Mesendoderm (in vitro differentiated cells): ENCODE data around the gene WFIKKN1.
A peak's percentile ranks its signal among the peaks of the same experiment; 100 is the strongest.

Experiments
- DNase-seq: peaks from one replicate; pipeline ENCODE4 v3.0.0; 2013
- H2AK5ac ChIP-seq: 2 replicates; pipeline ENCODE4 v1.6.1; 2013; ENCODE audit warnings: low read length, inconsistent platforms
- H2BK120ac ChIP-seq: 2 replicates; pipeline ENCODE4 v1.6.1; 2013; ENCODE audit warnings: low read depth, mild to moderate bottlenecking, low read length, moderate library complexity, mixed read lengths
- H2BK15ac ChIP-seq: replicated peaks from 2 replicates; pipeline ENCODE4 v1.6.1; 2013; ENCODE audit warnings: low read depth, mild to moderate bottlenecking, moderate library complexity
- H2BK5ac ChIP-seq: 2 replicates; pipeline ENCODE4 v1.6.1; 2013; ENCODE audit warnings: low read length, inconsistent platforms
- H3K18ac ChIP-seq: 2 replicates; pipeline ENCODE4 v1.6.1; 2013; ENCODE audit warnings: mild to moderate bottlenecking, low read length, mixed read lengths
- H3K23ac ChIP-seq: one replicate; pipeline ENCODE4 v1.6.1; 2013; ENCODE audit warnings: low read length
- H3K27ac ChIP-seq: 2 replicates; pipeline ENCODE4 v1.5.1; 2013; ENCODE audit warnings: low read depth, mild to moderate bottlenecking, inconsistent platforms, low read length, moderate library complexity
- H3K27me3 ChIP-seq: 2 replicates; pipeline ENCODE4 v1.6.1; 2013; ENCODE audit warnings: low read length, control low read depth, mild to moderate bottlenecking, inconsistent platforms; ENCODE audit not compliant: insufficient read depth, poor library complexity
- H3K36me3 ChIP-seq: 2 replicates; pipeline ENCODE4 v1.6.1; 2013; ENCODE audit warnings: low read length, inconsistent platforms; ENCODE audit not compliant: control insufficient read depth, insufficient read depth
- H3K4ac ChIP-seq: one replicate; pipeline ENCODE4 v1.6.1; 2013; ENCODE audit warnings: low read depth, mild to moderate bottlenecking, low read length, moderate library complexity
- H3K4me1 ChIP-seq: 2 replicates; pipeline ENCODE4 v1.6.1; 2013; ENCODE audit warnings: low read depth, low read length, inconsistent platforms; ENCODE audit not compliant: control insufficient read depth
- H3K4me2 ChIP-seq: 2 replicates; pipeline ENCODE4 v1.6.1; 2013; ENCODE audit warnings: low read length
- H3K4me3 ChIP-seq: 2 replicates; pipeline ENCODE4 v1.5.1; 2013; ENCODE audit warnings: mild to moderate bottlenecking, low read length
- H3K56ac ChIP-seq: one replicate; pipeline ENCODE4 v1.6.1; 2013; ENCODE audit warnings: low read length
- H3K79me1 ChIP-seq: 2 replicates; pipeline ENCODE4 v1.6.1; 2013; ENCODE audit warnings: low read length, inconsistent platforms
- H3K79me2 ChIP-seq: 2 replicates; pipeline ENCODE4 v1.6.1; 2013; ENCODE audit warnings: mild to moderate bottlenecking, low read length; ENCODE audit not compliant: control insufficient read depth, insufficient read depth
- H3K9ac ChIP-seq: 2 replicates; pipeline ENCODE4 v1.6.1; 2013; ENCODE audit warnings: low read length, inconsistent platforms
- H4K5ac ChIP-seq: one replicate; pipeline ENCODE4 v1.6.1; 2013; ENCODE audit warnings: low read length
- H4K8ac ChIP-seq: one replicate; pipeline ENCODE4 v1.6.1; 2013; ENCODE audit warnings: low read depth, mild to moderate bottlenecking, control low read depth, low read length, moderate library complexity
- WGBS: extraction: QIAGEN DNeasy Blood & Tissue Kit; methylation state at CpG from one replicate; pipeline ENCODE4 v1.1.7; 2013; ENCODE audit warnings: low lambda C conversion rate, missing lambda C conversion rate; ENCODE audit not compliant: insufficient coverage; ENCODE audit errors: extremely low coverage; 5-methylcytosine and 5-hydroxymethylcytosine counted together

WFIKKN1 gene

DNA sequence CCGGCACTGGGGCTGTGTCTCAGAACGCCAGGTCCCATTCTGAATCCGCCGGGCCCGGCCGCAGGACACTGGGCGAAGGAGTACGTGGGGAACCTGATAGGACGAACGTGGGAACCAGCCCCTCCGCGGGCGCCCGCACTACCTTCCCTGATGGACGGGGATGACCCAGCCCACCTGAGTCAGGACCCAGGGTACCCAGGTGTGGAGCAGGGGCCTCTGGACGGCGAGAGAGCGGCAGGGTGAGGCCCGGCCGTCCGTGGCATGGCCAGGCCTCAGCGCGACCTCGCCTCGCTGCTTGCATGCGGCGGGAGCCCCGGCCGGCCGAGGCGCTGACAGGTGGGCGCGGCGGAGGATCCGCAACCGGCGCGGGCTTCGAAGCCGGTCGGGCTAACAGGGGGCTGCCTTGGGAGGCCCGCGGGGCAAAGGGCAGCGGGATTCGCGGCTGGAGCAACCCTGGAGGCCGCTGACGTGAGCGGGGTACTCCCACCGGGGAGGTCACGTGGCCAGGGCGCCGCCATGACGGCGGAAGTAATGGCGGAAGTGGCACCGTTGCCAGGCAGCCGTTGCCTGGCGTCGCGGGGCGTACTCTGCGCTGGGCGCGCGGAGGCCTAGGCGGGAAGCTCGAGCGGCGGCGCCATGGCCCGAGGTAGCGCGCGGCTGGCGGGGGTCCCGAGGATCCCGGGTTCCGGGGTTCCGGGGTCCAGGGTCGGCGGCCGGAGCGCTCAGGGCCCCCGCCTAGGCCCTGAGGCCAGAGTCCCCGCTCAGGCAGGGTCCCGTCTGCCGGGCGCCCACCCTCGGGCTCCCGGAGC is 18.2 kb downstream of the WFIKKN1 start, which contains the start of gene WDR90:
Gene WDR90, plus strand, starts transcription at position 585 of the 809 bp plus-strand sequence. Its CDS starts 52 bp downstream, at position 637.
- H3K79me1 ChIP-seq: no peaks in the 10 kb centered on the region
- no CpG with 5 or more reads among the region's 91 CpGs for WGBS
- H3K36me3 ChIP-seq: no peaks in the 10 kb centered on the region
- H4K5ac ChIP-seq: no peak within 1 kb of the TSS
- peak within 1 kb of the TSS; percentile 66 for H3K23ac ChIP-seq
- peak within 1 kb of the TSS; percentile 80 for H3K4me3 ChIP-seq
- DNase-seq: peak; percentile 95
- peak within 1 kb of the TSS; percentile 39 for H3K27ac ChIP-seq
- H3K4ac ChIP-seq: peak within 1 kb of the TSS; percentile 11
- no peaks in the 10 kb centered on the region for H3K4me1 ChIP-seq
- no peaks in the 10 kb centered on the region for H3K79me2 ChIP-seq
- H4K8ac ChIP-seq: peak within 1 kb of the TSS; percentile 16
- H2BK15ac ChIP-seq: no peak within 1 kb of the TSS
- peak within 1 kb of the TSS; percentile 93 for H3K9ac ChIP-seq
- H3K27me3 ChIP-seq: no peaks in the 10 kb centered on the region
- H2AK5ac ChIP-seq: peak within 1 kb of the TSS; percentile 43
- H2BK5ac ChIP-seq: no peak within 1 kb of the TSS
- H2BK120ac ChIP-seq: no peak within 1 kb of the TSS
- peak within 1 kb of the TSS; percentile 93 for H3K4me2 ChIP-seq
- H3K18ac ChIP-seq: peak within 1 kb of the TSS; percentile 35
- H3K56ac ChIP-seq: peak within 1 kb of the TSS; percentile 93

DNA sequence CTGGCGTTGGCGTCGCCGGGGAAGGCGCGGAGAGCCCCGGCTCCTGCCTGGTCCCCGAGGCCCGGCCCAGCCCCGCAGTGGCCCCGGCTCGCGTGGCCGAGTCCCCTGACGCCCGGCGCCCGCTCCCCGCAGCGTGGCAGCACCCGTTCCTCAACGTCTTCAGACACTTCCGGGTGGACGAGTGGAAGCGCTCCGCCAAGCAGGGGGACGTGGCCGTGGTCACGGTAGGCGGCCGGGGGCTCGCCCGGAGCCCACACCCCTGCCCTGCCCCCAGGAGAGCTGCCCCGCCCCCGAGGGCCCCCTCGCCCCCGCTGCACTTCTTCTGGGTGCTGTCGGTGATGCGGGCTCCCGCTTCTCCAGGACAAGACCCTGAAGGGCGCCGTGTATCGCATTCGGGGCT is 18.8 kb downstream of the WFIKKN1 start:
- H3K79me2 ChIP-seq: no peaks in the 10 kb centered on the region
- H2BK5ac ChIP-seq: no peak overlapping the region
- H4K5ac ChIP-seq: no peak overlapping the region
- peak overlapping the region; percentile 11 for H3K4ac ChIP-seq
- no peaks in the 10 kb centered on the region for H3K27me3 ChIP-seq
- no peak overlapping the region for H2BK15ac ChIP-seq
- peak overlapping the region; percentile 16 for H4K8ac ChIP-seq
- H3K56ac ChIP-seq: peak overlapping the region; percentile 83
- peak overlapping the region; percentile 80 for H3K9ac ChIP-seq
- H3K23ac ChIP-seq: no peak overlapping the region
- no peak overlapping the region for H2BK120ac ChIP-seq
- H3K18ac ChIP-seq: peak overlapping the region; percentile 8
- no CpG with 5 or more reads among the region's 44 CpGs for WGBS
- peak overlapping the region; percentile 67 for H3K4me2 ChIP-seq
- peak overlapping the region; percentile 43 for H3K4me3 ChIP-seq
- H3K36me3 ChIP-seq: no peaks in the 10 kb centered on the region
- DNase-seq: no peak
- H3K4me1 ChIP-seq: no peaks in the 10 kb centered on the region
- H3K79me1 ChIP-seq: no peaks in the 10 kb centered on the region
- no peak overlapping the region for H3K27ac ChIP-seq
- H2AK5ac ChIP-seq: no peak overlapping the region

DNA sequence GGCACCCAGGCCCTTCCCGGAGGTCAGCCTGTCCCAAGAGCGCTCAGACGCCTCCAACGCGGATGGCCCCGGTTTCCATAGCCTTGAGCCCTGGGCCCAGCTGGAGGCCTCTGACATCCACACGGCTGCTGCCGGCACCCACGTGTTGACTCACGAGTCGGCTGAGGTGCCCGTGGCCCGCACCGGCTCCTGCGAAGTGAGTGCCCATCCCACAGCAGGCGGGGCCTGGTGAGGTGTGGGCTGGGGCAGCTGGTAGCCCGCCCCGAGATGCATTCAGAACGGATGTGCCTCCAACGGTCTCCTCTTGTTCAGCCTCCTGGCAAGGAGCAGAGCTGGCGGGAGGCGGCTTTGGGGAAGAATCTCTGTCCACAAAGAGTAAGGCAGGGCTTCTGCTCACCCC is 21.1 kb downstream of the WFIKKN1 start:
- Histone ChIP-seq H3K56ac (no peak overlapping the region), H2AK5ac (no peak overlapping the region), H4K8ac (no peak overlapping the region), H3K79me2 (no peaks in the 10 kb centered on the region), H2BK5ac (no peak overlapping the region), H4K5ac (no peak overlapping the region), H3K18ac (no peak overlapping the region), H3K4me3 (no peak overlapping the region), H2BK120ac (no peak overlapping the region), H3K36me3 (no peaks in the 10 kb centered on the region), H3K27me3 (no peaks in the 10 kb centered on the region), H3K4me1 (no peaks in the 10 kb centered on the region), H3K4ac (no peak overlapping the region), H3K4me2 (no peak overlapping the region), H3K9ac (no peak overlapping the region), H2BK15ac (no peak overlapping the region), H3K79me1 (no peaks in the 10 kb centered on the region), H3K23ac (no peak overlapping the region), H3K27ac (no peak overlapping the region)
- DNase-seq: no peak
- no CpG with 5 or more reads among the region's 22 CpGs for WGBS

DNA sequence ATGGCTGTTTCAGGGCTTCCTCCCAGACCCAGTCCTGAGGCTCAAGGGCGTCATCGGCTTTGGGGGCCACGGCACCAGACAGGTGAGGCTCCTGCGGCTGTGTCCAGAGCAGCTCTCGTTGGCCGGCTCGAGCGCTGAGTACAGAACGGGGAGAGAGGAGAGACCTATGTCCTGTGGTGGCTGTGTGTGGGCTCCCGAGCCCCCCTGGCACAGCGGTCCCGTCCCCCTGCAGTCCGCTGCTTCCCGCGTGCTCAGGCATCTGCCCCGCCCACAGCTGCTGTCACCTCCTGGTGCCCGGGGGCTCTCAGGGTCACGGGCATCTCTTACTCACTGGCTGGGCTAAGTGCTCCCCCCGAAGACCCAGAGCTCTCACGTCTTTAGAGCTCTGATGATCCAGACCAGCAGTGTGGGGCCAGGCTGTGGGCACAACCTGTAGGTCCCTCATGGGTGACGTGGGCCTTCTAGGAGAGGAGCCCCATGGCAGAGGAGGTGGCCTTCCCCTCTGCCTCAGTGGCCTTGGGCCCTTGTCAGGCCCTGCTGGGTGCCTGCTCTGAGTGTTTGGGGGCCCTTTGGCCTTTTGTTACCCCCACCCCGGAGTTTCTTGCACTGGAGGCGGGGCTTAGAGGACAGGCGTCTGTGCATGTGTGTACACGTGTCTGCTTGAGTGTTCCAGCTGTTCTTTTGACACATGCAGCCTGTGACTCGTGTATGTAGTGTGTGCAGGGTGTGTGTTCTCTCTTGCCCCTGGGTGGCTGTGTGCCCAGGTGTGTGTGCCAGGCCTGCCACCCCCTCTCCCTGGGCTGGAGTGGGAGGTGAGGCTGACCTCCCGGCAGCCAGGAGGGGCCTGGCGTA is 21.9 kb downstream of the WFIKKN1 start:
- DNase-seq: no peak
- Histone ChIP-seq H3K4me1 (no peaks in the 10 kb centered on the region), H3K4ac (no peak overlapping the region), H3K79me1 (no peaks in the 10 kb centered on the region), H3K36me3 (no peaks in the 10 kb centered on the region), H3K56ac (no peak overlapping the region), H2BK5ac (no peak overlapping the region), H2BK120ac (no peak overlapping the region), H3K4me3 (no peak overlapping the region), H3K9ac (no peak overlapping the region), H2AK5ac (no peak overlapping the region), H3K79me2 (no peaks in the 10 kb centered on the region), H3K23ac (no peak overlapping the region), H3K18ac (no peak overlapping the region), H4K8ac (no peak overlapping the region), H3K4me2 (no peak overlapping the region), H2BK15ac (no peak overlapping the region), H3K27me3 (no peaks in the 10 kb centered on the region), H3K27ac (no peak overlapping the region), H4K5ac (no peak overlapping the region)
- no CpG with 5 or more reads among the region's 28 CpGs for WGBS

DNA sequence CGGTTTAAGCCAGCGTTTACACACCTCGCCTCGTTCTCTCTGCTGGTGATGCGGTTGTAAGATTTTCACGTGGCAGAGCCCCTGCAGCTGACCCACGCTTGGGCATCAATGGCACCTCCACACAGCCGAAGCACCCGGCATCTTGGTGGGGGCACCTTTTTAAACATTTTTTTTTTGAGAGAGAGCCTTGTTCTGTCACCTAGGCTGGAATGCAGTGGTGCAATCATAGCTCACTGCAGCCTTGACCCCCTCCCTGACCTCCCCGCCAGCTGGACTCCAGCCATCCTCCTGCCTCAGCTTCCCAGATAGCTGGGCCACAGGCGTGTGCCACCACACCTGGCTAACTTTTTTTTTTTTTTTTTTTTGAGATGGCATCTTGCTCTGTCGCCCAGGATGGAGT is 23.2 kb downstream of the WFIKKN1 start:
- Histone ChIP-seq H3K4me1 (no peaks in the 10 kb centered on the region), H4K5ac (no peak overlapping the region), H2BK15ac (no peak overlapping the region), H3K23ac (no peak overlapping the region), H2BK120ac (no peak overlapping the region), H3K27ac (no peak overlapping the region), H3K9ac (no peak overlapping the region), H3K18ac (no peak overlapping the region), H3K79me2 (no peaks in the 10 kb centered on the region), H3K79me1 (no peaks in the 10 kb centered on the region), H2BK5ac (no peak overlapping the region), H3K4me3 (no peak overlapping the region), H2AK5ac (no peak overlapping the region), H3K4ac (no peak overlapping the region), H4K8ac (no peak overlapping the region), H3K4me2 (no peak overlapping the region), H3K36me3 (no peaks in the 10 kb centered on the region), H3K56ac (no peak overlapping the region), H3K27me3 (no peaks in the 10 kb centered on the region)
- DNase-seq: no peak
- no CpG with 5 or more reads among the region's 12 CpGs for WGBS
